Gastrocnemius medialis (tissue), 4 donors: ENCODE results near the gene PPCDC.

ENCODE experiments used
- CTCF ChIP-seq, 5 experiments: fragments of 450-650 bp in 3 of 5; fragments of 200-600 bp in 2 of 5; sonication (generic) in 2 of 5; IDR thresholded peaks in 4 of 5; conservative IDR thresholded peaks in 1 of 5; 1 replicate in 4 of 5; 2 replicates in 1 of 5; pipeline ENCODE4 v1.5.1; 2016 to 2019; ENCODE audit warnings: antibody characterized with exemption in 5 of 5, mild to moderate bottlenecking in 3 of 5, moderate library complexity in 3 of 5
- POLR2A ChIP-seq, 2 donors: fragments of 450-650 bp; IDR thresholded peaks; one replicate each; pipeline ENCODE4 v1.6.1; 2017; ENCODE audit warnings: antibody characterized with exemption in 2 of 2, mild to moderate bottlenecking in 2 of 2, moderate library complexity in 2 of 2

- TF ChIP-seq POLR2A (IDR thresholded peaks at IDR 0.05): no peak
- TF ChIP-seq CTCF (IDR thresholded peaks at IDR 0.05 in 4 of 5, conservative IDR thresholded peaks at IDR 0.05 in 1 of 5): no peak
These were observed 7.0 kb downstream of the PPCDC start for GRCh38 chr15:75030424-75030823.
